HG02852 (cell line): Measurements from ENCODE around the gene CDKAL1.

Source experiments
- ATAC-seq: cut with Tn5 transposase; IDR thresholded peaks from one replicate; pipeline ENCODE4 v1.9.1; 2021; ENCODE audit warnings: mild to moderate bottlenecking, moderate library complexity; ENCODE audit not compliant: unreplicated experiment

CDKAL1 gene

GRCh38 chr6:20868397-20869096 lies 334.3 kb downstream of the CDKAL1 start:
- no peak for ATAC-seq

- ATAC-seq = no peak
Measured at GRCh38 chr6:20870021-20870420, 335.8 kb downstream of the CDKAL1 start.

- no peak for ATAC-seq
Measured at GRCh38 chr6:20870493-20870892, 336.2 kb downstream of the CDKAL1 start.

GRCh38 chr6:20873425-20874190 lies 339.4 kb downstream of the CDKAL1 start:
- no peak for ATAC-seq

GRCh38 chr6:20875369-20875963 lies 341.2 kb downstream of the CDKAL1 start:
- no peak for ATAC-seq

- no peak for ATAC-seq
Measured at GRCh38 chr6:20876036-20876435, 341.8 kb downstream of the CDKAL1 start.

GRCh38 chr6:20876561-20876960 lies 342.3 kb downstream of the CDKAL1 start:
- ATAC-seq = no peak

- peak; percentile 98 for ATAC-seq
Measured at GRCh38 chr6:20877008-20877937, 343.0 kb downstream of the CDKAL1 start.

GRCh38 chr6:20879121-20879520 lies 344.9 kb downstream of the CDKAL1 start:
- ATAC-seq = no peak

- ATAC-seq = no peak
Measured at GRCh38 chr6:20879526-20879925, 345.3 kb downstream of the CDKAL1 start.

GRCh38 chr6:20881365-20881764 lies 347.1 kb downstream of the CDKAL1 start:
- no peak for ATAC-seq

GRCh38 chr6:20882014-20882413 lies 347.8 kb downstream of the CDKAL1 start:
- no peak for ATAC-seq

- ATAC-seq = no peak
Measured at GRCh38 chr6:20885076-20885475, 350.8 kb downstream of the CDKAL1 start.

GRCh38 chr6:20891161-20891560 lies 356.9 kb downstream of the CDKAL1 start:
- no peak for ATAC-seq

- ATAC-seq = no peak
Measured at GRCh38 chr6:20892365-20892764, 358.1 kb downstream of the CDKAL1 start.

GRCh38 chr6:20893412-20893811 lies 359.2 kb downstream of the CDKAL1 start:
- no peak for ATAC-seq

- peak; percentile 92 for ATAC-seq
Measured at GRCh38 chr6:20900389-20901160, 366.3 kb downstream of the CDKAL1 start.

GRCh38 chr6:20905377-20905776 lies 371.1 kb downstream of the CDKAL1 start:
- ATAC-seq = no peak

GRCh38 chr6:20906945-20907344 lies 372.7 kb downstream of the CDKAL1 start:
- ATAC-seq = no peak

GRCh38 chr6:20907486-20908071 lies 373.3 kb downstream of the CDKAL1 start:
- no peak for ATAC-seq
